Ascending aorta (tissue), 2 donors: ENCODE data around the gene DNAJB6. TPM values are rescaled to one million over a fixed set of nuclear protein-coding genes. Genes with fewer than 3 reads are reported as not detected.

Experiments
- DNase-seq, 2 donors: peaks; one replicate each; pipeline ENCODE4 v3.0.0-alpha.2; 2019; ENCODE audit warnings: low spot score in 2 of 2
- H3K27ac ChIP-seq, 2 donors: fragments of 200-600 bp; sonication (generic); one replicate each; pipeline ENCODE4 v1.5.1; 2016 to 2017; ENCODE audit warnings: mild to moderate bottlenecking in 1 of 2
- H3K27me3 ChIP-seq: fragments of 200-600 bp; sonication (generic); one replicate; pipeline ENCODE4 v1.5.1; 2017
- H3K36me3 ChIP-seq, 2 donors: fragments of 200-600 bp; sonication (generic); one replicate each; pipeline ENCODE4 v1.5.1; 2016
- H3K4me1 ChIP-seq, 2 donors: fragments of 200-600 bp; sonication (generic); one replicate each; pipeline ENCODE4 v1.5.1; 2016 to 2017; ENCODE audit warnings: mild to moderate bottlenecking in 1 of 2
- H3K4me3 ChIP-seq, 2 donors: fragments of 200-600 bp; sonication (generic); one replicate each; pipeline ENCODE4 v1.5.1; 2016 to 2017; ENCODE audit warnings: mild to moderate bottlenecking in 1 of 2
- H3K9me3 ChIP-seq, 2 donors: fragments of 200-600 bp; sonication (generic); one replicate each; pipeline ENCODE4 v1.5.1; 2016
- intact Hi-C: fragments of 100-400 bp; cut with DNase I; formaldehyde crosslinking; loops from one replicate; pipeline ENCODE4 v1.15.1; 2023
- total RNA-seq: library from RNA; depleted of rRNA; stranded (reverse); fragments of >200 nt; gene quantifications from one replicate; pipeline ENCODE4 v1.1.0, GENCODE V29; 2016
- TF ChIP-seq, protein P1 (sequence below), 3 experiments: fragments of 200-600 bp in 2 of 3; fragments of 450-650 bp in 1 of 3; sonication (generic) in 2 of 3; IDR thresholded peaks; one replicate each; pipeline ENCODE4 v1.5.1; 2016 to 2019; ENCODE audit warnings: antibody characterized with exemption in 3 of 3, mild to moderate bottlenecking in 1 of 3, moderate library complexity in 1 of 3

The DNAJB6 gene
- total RNA-seq, 1 donor from 2014 or later = 79.1 TPM

DNA sequence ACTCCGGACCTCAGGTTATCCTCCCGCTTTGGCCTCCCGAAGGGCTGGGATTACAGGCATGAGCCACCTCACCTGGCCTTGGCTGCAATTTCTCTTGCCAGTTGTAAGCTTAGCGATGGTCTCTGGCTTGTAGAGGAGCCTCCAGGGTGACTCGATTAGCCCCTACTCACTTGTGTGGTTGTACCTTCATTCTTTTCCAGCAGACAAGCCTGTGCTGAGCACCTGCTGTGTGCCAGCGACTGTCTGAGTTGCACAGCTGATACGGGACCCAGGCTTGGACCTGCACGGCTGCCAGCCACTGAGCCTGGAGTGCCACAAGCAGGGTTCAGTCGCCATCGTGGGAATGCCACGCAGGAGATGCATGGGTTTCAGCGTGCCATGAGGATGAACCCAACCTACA, 42.0 kb upstream of the DNAJB6 start:
- Histone ChIP-seq H3K4me1 (no peaks in the 10 kb centered on the region), H3K27me3 (no peaks in the 10 kb centered on the region), H3K4me3 (no peak overlapping the region), H3K27ac (no peak overlapping the region), H3K9me3 (no peaks in the 10 kb centered on the region), H3K36me3 (no peaks in the 10 kb centered on the region)
- intact Hi-C loops = no loop called here
- TF ChIP-seq, protein P1, sequence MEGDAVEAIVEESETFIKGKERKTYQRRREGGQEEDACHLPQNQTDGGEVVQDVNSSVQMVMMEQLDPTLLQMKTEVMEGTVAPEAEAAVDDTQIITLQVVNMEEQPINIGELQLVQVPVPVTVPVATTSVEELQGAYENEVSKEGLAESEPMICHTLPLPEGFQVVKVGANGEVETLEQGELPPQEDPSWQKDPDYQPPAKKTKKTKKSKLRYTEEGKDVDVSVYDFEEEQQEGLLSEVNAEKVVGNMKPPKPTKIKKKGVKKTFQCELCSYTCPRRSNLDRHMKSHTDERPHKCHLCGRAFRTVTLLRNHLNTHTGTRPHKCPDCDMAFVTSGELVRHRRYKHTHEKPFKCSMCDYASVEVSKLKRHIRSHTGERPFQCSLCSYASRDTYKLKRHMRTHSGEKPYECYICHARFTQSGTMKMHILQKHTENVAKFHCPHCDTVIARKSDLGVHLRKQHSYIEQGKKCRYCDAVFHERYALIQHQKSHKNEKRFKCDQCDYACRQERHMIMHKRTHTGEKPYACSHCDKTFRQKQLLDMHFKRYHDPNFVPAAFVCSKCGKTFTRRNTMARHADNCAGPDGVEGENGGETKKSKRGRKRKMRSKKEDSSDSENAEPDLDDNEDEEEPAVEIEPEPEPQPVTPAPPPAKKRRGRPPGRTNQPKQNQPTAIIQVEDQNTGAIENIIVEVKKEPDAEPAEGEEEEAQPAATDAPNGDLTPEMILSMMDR (IDR thresholded peaks at IDR 0.05) = no peak
- no peak for DNase-seq

DNA sequence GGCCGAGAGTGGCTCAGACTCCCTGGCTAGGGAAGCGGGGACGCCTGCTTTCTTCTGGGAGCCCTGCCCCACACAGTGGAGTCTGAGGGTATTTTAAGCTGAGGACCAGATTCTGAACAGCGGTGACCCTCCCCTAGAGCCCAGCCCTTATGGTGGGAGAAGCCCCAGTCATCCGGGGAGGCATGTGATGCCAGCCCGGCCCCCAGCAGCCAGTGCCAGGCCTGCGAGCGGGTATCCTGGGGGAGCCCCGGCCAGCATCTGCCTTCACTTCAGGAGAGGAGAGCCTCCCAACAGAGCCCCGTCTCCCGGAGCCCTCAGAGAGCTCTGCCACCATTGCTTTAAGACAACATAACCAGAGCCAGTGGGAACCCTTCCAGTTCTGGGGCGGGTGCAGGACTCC, 41.5 kb upstream of the DNAJB6 start:
- intact Hi-C loops = no loop called here
- Histone ChIP-seq H3K36me3 (no peaks in the 10 kb centered on the region), H3K27ac (no peak overlapping the region), H3K9me3 (no peaks in the 10 kb centered on the region), H3K27me3 (no peaks in the 10 kb centered on the region), H3K4me3 (no peak overlapping the region), H3K4me1 (no peaks in the 10 kb centered on the region)
- TF ChIP-seq, protein P1 (IDR thresholded peaks at IDR 0.05) = no peak
- DNase-seq = no peak

DNA sequence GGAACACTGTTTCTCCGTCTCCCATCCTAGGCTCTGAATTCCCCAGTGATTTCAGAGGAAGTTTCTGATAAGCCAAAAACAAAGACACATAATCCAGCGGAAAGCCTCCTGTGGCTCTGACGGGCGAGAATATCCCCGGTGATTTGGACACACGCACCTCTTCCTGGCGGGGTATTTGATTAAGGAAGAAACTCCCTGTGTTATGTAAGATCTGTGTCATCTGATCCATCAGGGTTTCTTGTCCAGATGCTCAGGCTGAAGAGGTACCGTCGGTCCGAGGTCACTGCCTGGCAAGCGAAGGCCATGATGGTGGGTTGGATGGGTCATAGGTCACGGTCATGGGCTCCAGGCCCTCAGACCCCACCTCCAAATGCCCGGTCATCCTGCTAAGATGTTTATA, 39.6 kb upstream of the DNAJB6 start:
- H3K4me1 ChIP-seq = no peaks in the 10 kb centered on the region
- H3K9me3 ChIP-seq = no peaks in the 10 kb centered on the region
- TF ChIP-seq, protein P1 (IDR thresholded peaks at IDR 0.05) = no peak
- H3K36me3 ChIP-seq = no peaks in the 10 kb centered on the region
- no peak overlapping the region for H3K27ac ChIP-seq
- no peak overlapping the region for H3K4me3 ChIP-seq
- no peak for DNase-seq
- H3K27me3 ChIP-seq = no peaks in the 10 kb centered on the region
- intact Hi-C loops = no loop called here

DNA sequence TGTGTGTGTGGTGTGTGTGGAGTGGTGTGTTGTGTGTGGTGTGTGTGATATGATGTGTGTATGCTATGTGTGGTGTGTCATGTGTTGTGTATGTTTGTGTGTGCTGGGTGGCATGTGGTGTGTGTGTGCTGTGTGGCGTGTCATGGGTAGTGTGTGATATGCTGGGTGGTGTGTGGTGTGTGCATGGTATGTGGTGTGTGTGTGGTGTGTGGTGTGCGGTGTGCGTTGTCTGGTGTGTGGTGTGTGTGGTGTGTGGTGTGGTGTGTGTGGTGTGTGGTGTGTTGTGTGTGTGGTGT, 37.5 kb upstream of the DNAJB6 start:
- H3K27me3 ChIP-seq = no peaks in the 10 kb centered on the region
- no peak overlapping the region for H3K27ac ChIP-seq
- H3K4me3 ChIP-seq = no peak overlapping the region
- no peaks in the 10 kb centered on the region for H3K36me3 ChIP-seq
- intact Hi-C loops = no loop called here
- TF ChIP-seq, protein P1 (IDR thresholded peaks at IDR 0.05) = no peak
- no peaks in the 10 kb centered on the region for H3K9me3 ChIP-seq
- H3K4me1 ChIP-seq = no peaks in the 10 kb centered on the region
- no peak for DNase-seq

DNA sequence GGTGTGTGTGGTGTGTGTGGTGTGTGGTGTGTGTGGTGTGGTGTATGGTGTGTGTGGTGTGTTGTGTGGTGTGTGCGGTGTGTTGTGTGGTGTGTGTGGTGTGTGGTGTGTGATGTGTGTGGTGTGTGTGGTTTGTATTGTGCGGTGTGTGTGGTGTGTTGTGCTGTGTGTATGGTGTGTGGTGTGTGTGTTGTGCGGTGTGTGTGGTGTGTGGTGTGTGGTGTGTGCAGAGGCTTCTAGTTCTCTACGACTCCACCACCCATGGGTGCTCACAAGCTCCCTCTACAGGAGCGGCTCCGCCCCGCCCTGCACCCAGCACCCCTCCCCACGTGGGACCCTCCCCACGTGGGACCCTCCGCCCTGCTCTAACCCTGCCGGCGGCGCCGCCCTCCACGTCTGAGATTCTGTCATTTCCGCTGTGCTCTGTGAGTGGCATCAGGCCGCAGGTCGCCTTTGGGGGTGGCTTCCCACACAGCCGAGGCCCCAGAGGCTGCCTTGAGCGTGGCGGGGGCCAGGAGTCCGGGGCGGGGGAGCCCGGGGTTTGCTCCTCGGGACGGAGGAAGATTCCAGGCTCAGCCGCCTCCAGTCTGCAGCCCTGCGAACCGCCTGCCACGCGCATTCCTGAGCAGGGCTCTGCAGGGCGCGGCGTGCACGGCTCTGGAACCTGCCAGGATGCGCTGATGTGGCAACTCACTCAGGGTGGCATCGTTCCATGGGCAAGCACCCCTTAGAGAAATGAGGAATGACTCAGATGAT, 37.0 kb upstream of the DNAJB6 start:
- no peak for DNase-seq
- intact Hi-C loops = no loop called here
- no peaks in the 10 kb centered on the region for H3K9me3 ChIP-seq
- no peaks in the 10 kb centered on the region for H3K36me3 ChIP-seq
- H3K4me1 ChIP-seq = no peaks in the 10 kb centered on the region
- H3K27me3 ChIP-seq = no peaks in the 10 kb centered on the region
- TF ChIP-seq, protein P1 (IDR thresholded peaks at IDR 0.05) = no peak
- H3K4me3 ChIP-seq = no peak overlapping the region
- H3K27ac ChIP-seq = no peak overlapping the region

DNA sequence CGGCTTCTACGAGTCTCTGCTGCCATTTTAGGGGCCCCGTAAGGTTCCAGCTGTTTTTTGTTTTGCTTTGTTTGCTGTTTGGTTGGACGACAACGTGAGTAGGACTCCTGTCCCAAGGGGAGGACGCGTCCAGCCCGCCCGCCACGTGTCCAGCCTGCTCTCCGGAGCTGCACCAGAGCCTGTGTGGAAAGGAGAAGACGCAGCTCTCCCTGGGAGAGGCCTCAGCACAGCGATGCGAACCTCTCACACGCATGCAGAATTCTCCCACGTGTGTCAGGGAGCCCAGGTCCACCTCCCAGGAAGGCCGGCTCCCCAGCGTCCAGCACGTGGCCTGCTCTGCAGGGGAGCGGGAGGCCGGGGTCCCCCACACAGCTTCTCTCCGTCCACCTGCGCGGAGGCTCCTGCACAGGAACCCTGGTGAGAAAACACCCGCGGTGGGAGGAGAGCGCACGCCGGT, 36.4 kb upstream of the DNAJB6 start:
- intact Hi-C loops = no loop called here
- Histone ChIP-seq H3K4me1 (no peaks in the 10 kb centered on the region), H3K36me3 (no peaks in the 10 kb centered on the region), H3K9me3 (no peaks in the 10 kb centered on the region), H3K27ac (no peak overlapping the region), H3K27me3 (no peaks in the 10 kb centered on the region), H3K4me3 (no peak overlapping the region)
- no peak for DNase-seq
- TF ChIP-seq, protein P1 (IDR thresholded peaks at IDR 0.05) = no peak
